Right lobe of liver (tissue), 6 donors: ENCODE results near the gene NNMT. TPM values are rescaled to one million over a fixed set of nuclear protein-coding genes. Genes with fewer than 3 reads are reported as not detected.
A peak's percentile ranks its signal among the peaks of the same experiment; 100 is the strongest.

Experiments used
- ATAC-seq, 4 donors: fragments of 200-7000 bp; cut with Tn5 transposase; one replicate each; pipeline ENCODE4 v1.9.1; 2020; ENCODE audit warnings: mild to moderate bottlenecking in 4 of 4, moderate library complexity in 4 of 4
- DNase-seq, 3 donors: peaks; one replicate each; pipeline ENCODE4 v3.0.0-alpha.2; 2020
- H3K27ac ChIP-seq, 3 donors: fragments of 200-600 bp; one replicate each; pipeline ENCODE4 v1.8.0; 2022
- H3K27me3 ChIP-seq, 2 donors: fragments of 200-600 bp; one replicate each; pipeline ENCODE4 v1.8.0; 2022
- H3K36me3 ChIP-seq, 4 donors: fragments of 200-600 bp; sonication (generic) in 1 of 4; one replicate each; pipeline versions ENCODE4 v1.5.1 to v1.8.0; 2017 to 2022; ENCODE audit warnings: control low read depth in 1 of 4
- H3K4me1 ChIP-seq, 4 donors: fragments of 200-600 bp; sonication (generic) in 1 of 4; one replicate each; pipeline versions ENCODE4 v1.5.1 to v1.8.0; 2017 to 2022; ENCODE audit warnings: control low read depth in 1 of 4
- H3K4me3 ChIP-seq, 3 donors: fragments of 200-600 bp; one replicate each; pipeline ENCODE4 v1.8.0; 2022
- H3K9me3 ChIP-seq, 4 donors: fragments of 200-600 bp; sonication (generic) in 1 of 4; one replicate each; pipeline versions ENCODE4 v1.5.1 to v1.8.0; 2017 to 2022; ENCODE audit warnings: control low read depth in 1 of 4
- CTCF ChIP-seq, 4 donors: fragments of 200-600 bp in 3 of 4; fragments of 450-650 bp in 1 of 4; IDR thresholded peaks; one replicate each; pipeline versions ENCODE4 v1.5.1 to v1.8.0; 2016 to 2022; ENCODE audit warnings: antibody characterized with exemption in 4 of 4, mild to moderate bottlenecking in 2 of 4
- POLR2A ChIP-seq: fragments of 450-650 bp; IDR thresholded peaks from one replicate; pipeline ENCODE4 v1.6.1; 2017; ENCODE audit warnings: antibody characterized with exemption, mild to moderate bottlenecking
- WGBS: methylation state at CpG from one replicate; pipeline ENCODE4 v1.1.6; 2018; ENCODE audit warnings: low coverage, low lambda C conversion rate; ENCODE audit not compliant: insufficient coverage; ENCODE audit errors: missing lambda C conversion rate; 5-methylcytosine and 5-hydroxymethylcytosine counted together
- intact Hi-C, 2 donors: fragments of 100-400 bp; cut with DNase I; formaldehyde crosslinking; loops; one replicate each; pipeline versions ENCODE4 v1.11.2 to v1.14.1; 2022
- total RNA-seq, 6 experiments: library from RNA; depleted of rRNA in 2 of 6; stranded (reverse); fragments of >200 nt in 2 of 6; fragmentation: NEBNext Ultra II Directional in 3 of 6; extraction: Animal tissue kit (Norgen Biotek cat#: 25700) in 3 of 6; gene quantifications; one replicate each; pipeline versions ENCODE4 v1.1.0 to v1.2.4, GENCODE V29; 2016 to 2023
- donor health status: DM: no; HTN: yes; CAD: no.
- donor health status: DM: no; HTN: no; CAD: no.
- donor health status: DM: no; HTN: no; CAD: no.
- donor health status: DM: no; HTN: yes; CAD: no.
- donor health status: DM: no; HTN: yes; CAD: no.

NNMT gene
- total RNA-seq, 6 experiments from 2014 or later = 634 to 3,368 (median 2,270) TPM

GRCh38 chr11:114290503-114291235, 5.5 kb upstream of the NNMT start:
- no peaks in the 10 kb centered on the region for H3K27me3 ChIP-seq
- no peaks in the 10 kb centered on the region for H3K36me3 ChIP-seq
- 89% methylated on average over 2 of the region's 2 CpGs for WGBS
- peak overlapping the region in 1 of 3 donors; percentile 3 for H3K4me3 ChIP-seq
- peak overlapping the region; percentile 86 to 98 (median 89) for H3K27ac ChIP-seq
- peaks cover 0 to 36% (median 11%) of the 10 kb centered on the region in 4 donors for H3K4me1 ChIP-seq
- TF ChIP-seq CTCF (IDR thresholded peaks at IDR 0.05) (no peak), POLR2A (no peak)
- DNase-seq (no peak), ATAC-seq (no peak)
- intact Hi-C loops = no loop called here
- no peaks in the 10 kb centered on the region for H3K9me3 ChIP-seq

- ATAC-seq (peak in 1 of 4 donors; percentile 2), DNase-seq (peak in 1 of 3 donors; percentile 45)
- Histone ChIP-seq H3K4me1 (peaks cover 0 to 40% (median 12%) of the 10 kb centered on the region in 4 donors), H3K9me3 (no peaks in the 10 kb centered on the region), H3K36me3 (no peaks in the 10 kb centered on the region), H3K4me3 (peak overlapping the region; percentile 17 to 42 (median 39)), H3K27ac (peak overlapping the region; percentile 86 to 98 (median 89)), H3K27me3 (no peaks in the 10 kb centered on the region)
- intact Hi-C loops = no loop called here
- 22% methylated on average over 4 of the region's 5 CpGs for WGBS
- TF ChIP-seq POLR2A (no peak), CTCF (IDR thresholded peaks at IDR 0.05) (no peak)
These were observed 4.8 kb upstream of the NNMT start for GRCh38 chr11:114291381-114291780.

GRCh38 chr11:114291842-114292680, 4.1 kb upstream of the NNMT start:
- intact Hi-C loops = no loop called here
- Histone ChIP-seq H3K9me3 (no peaks in the 10 kb centered on the region), H3K36me3 (no peaks in the 10 kb centered on the region), H3K4me3 (peak overlapping the region; percentile 17 to 42 (median 39)), H3K4me1 (peaks cover 0 to 40% (median 12%) of the 10 kb centered on the region in 4 donors), H3K27ac (peak overlapping the region; percentile 86 to 98 (median 89)), H3K27me3 (no peaks in the 10 kb centered on the region)
- TF ChIP-seq POLR2A (no peak), CTCF (IDR thresholded peaks at IDR 0.05) (no peak)
- 7% methylated on average over 4 of the region's 4 CpGs for WGBS
- no peak for DNase-seq
- peak; percentile 11 to 35 (median 21) for ATAC-seq

- peak in 3 of 4 donors; percentile 12 to 39 (median 26) for ATAC-seq
- intact Hi-C loops = no loop called here
- 32% methylated on average over 1 of the region's 1 CpG for WGBS
- Histone ChIP-seq H3K27me3 (no peaks in the 10 kb centered on the region), H3K4me3 (no peak overlapping the region), H3K36me3 (peaks cover 0 to 7% (median under 1%) of the 10 kb centered on the region in 4 donors), H3K4me1 (peaks cover 0 to 40% (median 12%) of the 10 kb centered on the region in 4 donors), H3K9me3 (no peaks in the 10 kb centered on the region), H3K27ac (peak overlapping the region; percentile 89 to 98 (median 95))
- TF ChIP-seq POLR2A = peak; percentile 19
- TF ChIP-seq CTCF (IDR thresholded peaks at IDR 0.05) = no peak
- no peak for DNase-seq
These were observed 2.9 kb upstream of the NNMT start for GRCh38 chr11:114293201-114293711.
